Amniotic epithelial cell (primary cell): Measurements from ENCODE around the gene AQP10.
"Not testable (repeated sequence)": the region's sequence is repeated elsewhere in the genome, so short reads cannot be mapped to it uniquely, and the experiment has no call there.

ENCODE experiments used
- DNase-seq: peaks from one replicate; pipeline ENCODE4 v3.0.0-alpha.2; 2010; ENCODE audit warnings: low read depth

The AQP10 gene

GRCh38 chr1:154324241-154324640 is 3.3 kb downstream of the AQP10 start:
- DNase-seq: no peak

- DNase-seq: peak; percentile 53
Observed at GRCh38 chr1:154324669-154325582, 4.0 kb downstream of the AQP10 start, which contains the start of gene ATP8B2. Gene ATP8B2 (plus strand): TSS chr1:154325525. CDS start chr1:154328142, 2,617 bp downstream.

- DNase-seq: peak; percentile 67
Observed at GRCh38 chr1:154325583-154326545, 5.0 kb downstream of the AQP10 start.

GRCh38 chr1:154326546-154327465 is 5.9 kb downstream of the AQP10 start:
- peak; percentile 4 for DNase-seq

- no peak for DNase-seq
Observed at GRCh38 chr1:154327466-154328317, 6.8 kb downstream of the AQP10 start.

- peak; percentile 34 for DNase-seq
Observed at GRCh38 chr1:154328318-154329151, 7.6 kb downstream of the AQP10 start.

GRCh38 chr1:154329152-154329521 is 8.2 kb downstream of the AQP10 start:
- no peak for DNase-seq

- DNase-seq: no peak
Observed at GRCh38 chr1:154329551-154330131, 8.7 kb downstream of the AQP10 start.

- DNase-seq: no peak
Observed at GRCh38 chr1:154330669-154331068, 9.8 kb downstream of the AQP10 start.

GRCh38 chr1:154334079-154335024 is 13.5 kb downstream of the AQP10 start:
- peak; percentile 9 for DNase-seq

GRCh38 chr1:154335025-154335714 is 14.3 kb downstream of the AQP10 start:
- peak; percentile 69 for DNase-seq

GRCh38 chr1:154337253-154337894 is 16.5 kb downstream of the AQP10 start:
- DNase-seq: no peak

- no peak for DNase-seq
Observed at GRCh38 chr1:154338875-154339274, 18.0 kb downstream of the AQP10 start.

GRCh38 chr1:154341366-154341765 is 20.5 kb downstream of the AQP10 start:
- not testable (repeated sequence) for DNase-seq

GRCh38 chr1:154342132-154342531 is 21.2 kb downstream of the AQP10 start:
- DNase-seq: no peak

GRCh38 chr1:154342836-154343472 is 22.1 kb downstream of the AQP10 start:
- DNase-seq: no peak
